Mesothelial cell of epicardium (in vitro differentiated cells): Measurements from ENCODE around the gene CNGB1. TPM values are rescaled to one million over a fixed set of nuclear protein-coding genes. Genes with fewer than 3 reads are reported as not detected.

Source experiments
- DNase-seq, 2 experiments: peaks; one replicate each; pipeline ENCODE4 v3.0.0; 2021; ENCODE audit warnings: low spot score in 2 of 2; ENCODE audit not compliant: unreplicated experiment in 2 of 2
- H3K27ac Mint-ChIP-seq: 2 replicates; pipeline ENCODE4 v1.8.0; 2021; ENCODE audit warnings: mixed read lengths
- H3K27me3 Mint-ChIP-seq: 2 replicates; pipeline ENCODE4 v1.8.0; 2021; ENCODE audit warnings: low read depth, mixed read lengths
- H3K36me3 Mint-ChIP-seq: 2 replicates; pipeline ENCODE4 v1.8.0; 2021; ENCODE audit warnings: mixed read lengths
- H3K4me1 Mint-ChIP-seq: 2 replicates; pipeline ENCODE4 v1.8.0; 2021; ENCODE audit warnings: mixed read lengths
- H3K4me3 Mint-ChIP-seq: 2 replicates; pipeline ENCODE4 v1.8.0; 2021; ENCODE audit warnings: mild to moderate bottlenecking, moderate library complexity, mixed read lengths
- H3K9me3 Mint-ChIP-seq: 2 replicates; pipeline ENCODE4 v1.8.0; 2021; ENCODE audit warnings: mixed read lengths
- CTCF ChIP-seq: fragments of 200-600 bp; sonication (generic); IDR thresholded peaks from one replicate; pipeline ENCODE4 v1.5.0; 2021; ENCODE audit warnings: antibody characterized with exemption; ENCODE audit not compliant: unreplicated experiment
- total RNA-seq: library from RNA; stranded (reverse); gene quantifications from 3 replicates; pipeline ENCODE4 v1.2.1, GENCODE V29; 2021

The CNGB1 gene
- total RNA-seq, 1 donor from 2014 or later: 0.07 TPM

DNA sequence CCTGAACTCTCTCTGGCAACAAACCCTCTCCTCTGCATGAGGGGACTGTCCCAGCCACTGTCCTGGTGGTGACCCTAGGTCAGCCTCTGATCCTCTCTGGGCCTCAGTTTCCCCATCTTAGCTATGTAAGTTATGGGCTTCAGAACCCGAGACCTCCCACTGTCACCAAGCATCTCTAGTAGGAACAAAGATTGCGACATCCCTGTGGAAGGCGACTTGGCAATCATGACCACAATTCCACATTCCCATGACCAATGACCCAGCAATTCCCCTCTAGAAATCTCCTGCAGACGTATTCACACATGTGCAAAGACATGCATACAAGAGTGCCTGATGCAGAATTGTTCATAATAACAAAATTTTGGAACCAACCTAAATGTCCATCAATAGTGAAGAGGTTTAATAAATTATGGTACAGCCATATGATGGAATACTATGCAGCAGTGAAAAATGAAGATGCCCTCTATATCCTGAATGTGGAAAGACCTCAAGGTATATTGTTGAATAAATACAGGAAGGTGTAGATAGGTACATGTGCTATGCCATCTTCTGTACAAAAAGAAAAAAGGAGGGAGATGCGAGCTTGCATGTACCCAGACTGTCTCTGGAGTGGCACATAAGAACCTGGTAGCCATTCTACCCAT, 21.2 kb downstream of the CNGB1 start:
- no peak for DNase-seq
- no peaks in the 10 kb centered on the region for H3K36me3 Mint-ChIP-seq
- peaks cover 2% of the 10 kb centered on the region for H3K27me3 Mint-ChIP-seq
- no peaks in the 10 kb centered on the region for H3K4me1 Mint-ChIP-seq
- TF ChIP-seq CTCF: no peak
- H3K27ac Mint-ChIP-seq: no peak overlapping the region
- H3K4me3 Mint-ChIP-seq: no peak overlapping the region
- no peaks in the 10 kb centered on the region for H3K9me3 Mint-ChIP-seq

GRCh38 chr16:57949013-57949412, 21.9 kb downstream of the CNGB1 start:
- H3K4me1 Mint-ChIP-seq: no peaks in the 10 kb centered on the region
- H3K27ac Mint-ChIP-seq: no peak overlapping the region
- H3K27me3 Mint-ChIP-seq: peaks cover 2% of the 10 kb centered on the region
- no peaks in the 10 kb centered on the region for H3K9me3 Mint-ChIP-seq
- TF ChIP-seq CTCF: no peak
- no peaks in the 10 kb centered on the region for H3K36me3 Mint-ChIP-seq
- no peak overlapping the region for H3K4me3 Mint-ChIP-seq
- no peak for DNase-seq

GRCh38 chr16:57948027-57948426, 22.9 kb downstream of the CNGB1 start:
- Mint-ChIP-seq H3K36me3 (no peaks in the 10 kb centered on the region), H3K27ac (no peak overlapping the region), H3K9me3 (no peaks in the 10 kb centered on the region), H3K4me1 (no peaks in the 10 kb centered on the region), H3K4me3 (no peak overlapping the region), H3K27me3 (peaks cover 2% of the 10 kb centered on the region)
- TF ChIP-seq CTCF: no peak
- no peak for DNase-seq

DNA sequence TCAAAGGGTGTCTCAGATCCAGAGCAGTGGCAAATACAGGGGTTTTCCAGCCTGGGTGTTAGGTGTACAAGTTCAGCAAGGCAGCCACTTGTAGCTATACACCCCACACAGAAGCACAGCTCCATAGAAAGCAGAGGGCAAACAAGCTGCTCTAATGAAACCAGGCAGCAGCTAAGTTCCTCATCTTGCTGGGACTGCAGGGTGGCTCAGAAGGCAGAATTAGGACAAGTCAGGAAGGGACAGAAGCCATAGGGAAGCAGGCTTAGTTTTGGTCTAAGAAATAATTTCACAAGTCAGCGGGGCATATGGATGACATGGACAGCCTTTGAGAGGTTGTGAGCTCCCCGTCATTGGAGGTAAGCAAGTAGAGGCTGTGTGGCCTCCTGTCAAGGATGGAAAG, 23.7 kb downstream of the CNGB1 start:
- Mint-ChIP-seq H3K27me3 (peaks cover 2% of the 10 kb centered on the region), H3K4me3 (no peak overlapping the region), H3K9me3 (no peaks in the 10 kb centered on the region), H3K36me3 (no peaks in the 10 kb centered on the region), H3K4me1 (no peaks in the 10 kb centered on the region), H3K27ac (no peak overlapping the region)
- no peak for TF ChIP-seq CTCF
- DNase-seq: no peak

DNA sequence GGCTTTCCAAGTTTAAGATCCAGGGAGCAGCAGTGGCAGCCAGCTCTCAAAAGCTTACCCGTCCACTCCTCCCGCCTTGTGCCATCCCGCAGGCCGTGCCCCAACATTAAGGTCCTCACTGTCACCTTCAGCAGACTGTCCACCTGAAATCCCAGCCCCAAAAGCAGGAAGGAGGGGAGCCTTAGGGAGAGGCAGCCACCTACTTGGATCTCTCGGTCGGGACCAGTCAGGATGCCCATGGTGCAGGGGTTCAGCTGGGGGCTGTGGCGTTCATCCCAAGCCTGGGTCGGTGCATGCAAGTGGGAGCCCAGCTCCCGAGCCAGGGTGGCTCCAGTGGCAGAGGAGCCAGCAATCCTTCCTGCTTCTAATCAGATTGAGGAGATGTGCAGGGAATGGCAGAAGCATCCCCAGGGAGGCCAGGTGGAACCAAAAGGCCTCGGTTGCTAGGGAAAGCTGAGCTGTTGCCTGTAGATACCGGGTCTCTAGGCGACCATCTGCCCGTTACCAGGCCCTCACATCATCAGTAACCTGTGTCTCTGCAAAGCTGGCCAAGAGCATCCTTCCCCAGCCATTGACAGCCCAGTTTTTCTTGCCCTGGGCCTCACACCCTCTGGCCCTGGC, 24.6 kb downstream of the CNGB1 start:
- Mint-ChIP-seq H3K4me1 (no peaks in the 10 kb centered on the region), H3K27me3 (peaks cover 2% of the 10 kb centered on the region), H3K36me3 (no peaks in the 10 kb centered on the region), H3K9me3 (no peaks in the 10 kb centered on the region), H3K4me3 (no peak overlapping the region), H3K27ac (no peak overlapping the region)
- no peak for DNase-seq
- TF ChIP-seq CTCF: no peak

- no peak overlapping the region for H3K27ac Mint-ChIP-seq
- H3K4me1 Mint-ChIP-seq: no peaks in the 10 kb centered on the region
- H3K36me3 Mint-ChIP-seq: no peaks in the 10 kb centered on the region
- TF ChIP-seq CTCF: no peak
- H3K27me3 Mint-ChIP-seq: peaks cover 2% of the 10 kb centered on the region
- no peaks in the 10 kb centered on the region for H3K9me3 Mint-ChIP-seq
- DNase-seq: no peak
- H3K4me3 Mint-ChIP-seq: no peak overlapping the region
Observed at GRCh38 chr16:57945740-57946138, 25.2 kb downstream of the CNGB1 start.
